Non-pigmented ciliary epithelial cell (primary cell): ENCODE measurements around the gene ELL.

Experiments used
- DNase-seq: peaks from one replicate; pipeline ENCODE4 v3.0.0-alpha.2; 2010; ENCODE audit warnings: low read depth

Gene ELL

DNA sequence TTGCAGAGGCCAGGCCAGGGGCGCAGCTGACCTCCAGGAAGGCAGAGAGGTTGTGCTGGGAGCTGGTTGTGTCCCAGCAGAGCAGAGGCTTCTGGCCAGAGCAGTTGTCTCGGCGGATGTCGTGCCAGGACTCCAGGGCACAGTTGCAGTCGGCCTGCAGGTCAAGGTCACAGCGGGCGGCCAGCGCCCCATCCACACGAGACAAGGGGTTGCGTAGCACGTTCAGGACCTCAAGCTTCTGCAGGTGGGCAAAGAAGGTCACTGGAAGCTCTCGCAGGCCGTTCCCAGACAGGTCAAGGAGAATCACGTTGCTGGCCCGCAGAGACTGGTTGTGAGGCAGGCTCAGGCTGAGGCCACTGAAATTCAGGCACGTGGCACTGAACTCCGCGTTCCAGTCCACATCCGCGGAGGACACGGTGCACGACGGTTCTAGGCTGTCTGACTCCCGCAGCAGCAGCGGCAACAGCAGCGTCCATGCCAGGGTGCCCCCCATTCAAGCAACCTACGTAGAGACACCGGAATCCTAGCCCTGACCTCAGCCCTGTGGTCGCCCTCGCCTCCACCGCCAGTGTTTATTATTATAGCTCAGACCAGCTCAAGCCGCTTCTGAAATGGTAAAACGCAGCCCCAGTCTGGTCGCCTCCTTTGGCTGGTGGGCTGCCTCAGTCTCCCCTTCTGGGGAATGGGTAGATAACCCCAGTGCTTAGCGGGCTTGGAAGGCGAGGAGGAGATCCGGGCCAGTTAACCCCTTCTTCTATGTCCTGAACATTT lies 125.2 kb downstream of the ELL start:
- no peak for DNase-seq

DNA sequence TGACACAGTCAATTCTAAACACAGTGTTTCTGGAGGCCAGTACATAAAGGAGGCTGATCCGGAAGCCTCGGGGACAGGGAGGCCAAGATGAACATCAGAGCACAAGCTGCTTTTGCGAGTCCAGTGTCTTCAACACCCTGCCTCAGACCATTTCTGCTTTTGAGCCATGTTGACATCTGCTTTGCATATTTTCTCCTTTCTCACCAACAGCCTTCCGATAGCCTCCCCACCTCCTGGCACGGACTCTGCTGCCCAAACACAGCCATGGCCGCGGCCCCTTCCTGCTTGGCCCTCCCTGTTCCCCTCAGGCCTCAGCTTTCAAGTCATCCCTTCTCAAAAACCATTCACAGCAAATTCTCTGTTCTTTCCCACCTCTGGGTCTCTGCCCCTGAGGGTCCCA lies 128.0 kb downstream of the ELL start:
- no peak for DNase-seq

DNA sequence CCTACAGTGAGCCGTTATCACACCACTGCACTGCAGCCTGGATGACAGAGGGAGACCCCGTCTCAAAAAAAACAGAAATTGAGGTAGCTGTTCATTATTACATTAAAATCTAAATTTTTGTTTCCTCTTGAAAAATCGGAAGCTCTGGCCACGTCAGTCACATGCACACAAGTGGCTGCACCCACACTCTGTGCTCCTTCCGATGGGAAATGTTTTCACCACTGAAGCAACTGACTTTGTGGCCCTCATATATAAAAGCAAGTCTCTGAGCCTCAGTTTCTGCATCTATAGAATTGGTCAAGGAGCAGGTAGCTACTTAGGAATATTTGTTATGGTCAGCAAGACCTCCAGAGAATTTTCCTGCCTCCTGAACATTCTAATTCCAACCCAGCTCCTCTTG lies 128.9 kb downstream of the ELL start:
- DNase-seq: no peak
